ENCODE measurements around the gene MYH10. TPM values are rescaled to one million over a fixed set of nuclear protein-coding genes. Genes with fewer than 3 reads are reported as not detected.

MYH10 gene
- total and polyA plus RNA-seq, 9 of the 15 experiments (the other 6 are each of a cell fraction or from before 2014, with no cell fraction given), result 16.3 to 95.3 (median 39.7) TPM

GRCh38 chr17:8436169-8436843 lies 194.2 kb downstream of the MYH10 start (continued):
- TF ChIP-seq AFF1 (IDR thresholded peaks at IDR 0.05; ENCODE audit: low read depth in 1 of 2, partially characterized antibody in 2 of 2) (no peak), TSC22D4 (tag; IDR thresholded peaks at IDR 0.05) (no peak), ZNF146 (CRISPR knock-in tag; IDR thresholded peaks at IDR 0.05; ENCODE audit: unreplicated experiment) (no peak), ZFP1 (CRISPR knock-in tag; IDR thresholded peaks at IDR 0.05) (no peak), ZNF41 (CRISPR knock-in tag; conservative IDR thresholded peaks at IDR 0.05) (no peak), RBFOX2 (IDR thresholded peaks at IDR 0.05; ENCODE audit: low read depth, low read length) (peak; percentile 83), SAP30 (IDR thresholded peaks at IDR 0.05; ENCODE audit: borderline replicate concordance, insufficient read depth, low read depth, low read length, poor library complexity, severe bottlenecking) (peak; percentile 79), ELF4 (CRISPR knock-in tag; IDR thresholded peaks at IDR 0.05) (no peak), TOE1 (IDR thresholded peaks at IDR 0.05; ENCODE audit: borderline replicate concordance) (0 out of 2 replicates have a peak, but pooled peaks have one; percentile 28), TOE1 (CRISPR knock-in tag; IDR thresholded peaks at IDR 0.05; ENCODE audit: borderline replicate concordance, low read depth) (no peak), PTRF (tag; IDR thresholded peaks at IDR 0.05) (no peak), ILF3 (IDR thresholded peaks at IDR 0.05; ENCODE audit: borderline replicate concordance) (no peak), RAD51 (IDR thresholded peaks at IDR 0.05; ENCODE audit: borderline replicate concordance, low read depth) (no peak), ZNF24 (IDR thresholded peaks at IDR 0.05) (no peak), POLR2AphosphoS5 (IDR thresholded peaks at IDR 0.05; ENCODE audit: control insufficient read depth, insufficient read depth, low read depth, low read length) (peak; percentile 35; the same call in 1 of the 2 replicates), TCF7 (IDR thresholded peaks at IDR 0.05; ENCODE audit: borderline replicate concordance) (no peak), SNRNP70 (optimal IDR thresholded peaks at IDR 0.05; ENCODE audit: low read depth, low read length) (no peak)
- TF ChIP-seq, protein P1, sequence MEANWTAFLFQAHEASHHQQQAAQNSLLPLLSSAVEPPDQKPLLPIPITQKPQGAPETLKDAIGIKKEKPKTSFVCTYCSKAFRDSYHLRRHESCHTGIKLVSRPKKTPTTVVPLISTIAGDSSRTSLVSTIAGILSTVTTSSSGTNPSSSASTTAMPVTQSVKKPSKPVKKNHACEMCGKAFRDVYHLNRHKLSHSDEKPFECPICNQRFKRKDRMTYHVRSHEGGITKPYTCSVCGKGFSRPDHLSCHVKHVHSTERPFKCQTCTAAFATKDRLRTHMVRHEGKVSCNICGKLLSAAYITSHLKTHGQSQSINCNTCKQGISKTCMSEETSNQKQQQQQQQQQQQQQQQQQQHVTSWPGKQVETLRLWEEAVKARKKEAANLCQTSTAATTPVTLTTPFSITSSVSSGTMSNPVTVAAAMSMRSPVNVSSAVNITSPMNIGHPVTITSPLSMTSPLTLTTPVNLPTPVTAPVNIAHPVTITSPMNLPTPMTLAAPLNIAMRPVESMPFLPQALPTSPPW (CRISPR knock-in tag; IDR thresholded peaks at IDR 0.05), result no peak
- TF ChIP-seq, protein P2, sequence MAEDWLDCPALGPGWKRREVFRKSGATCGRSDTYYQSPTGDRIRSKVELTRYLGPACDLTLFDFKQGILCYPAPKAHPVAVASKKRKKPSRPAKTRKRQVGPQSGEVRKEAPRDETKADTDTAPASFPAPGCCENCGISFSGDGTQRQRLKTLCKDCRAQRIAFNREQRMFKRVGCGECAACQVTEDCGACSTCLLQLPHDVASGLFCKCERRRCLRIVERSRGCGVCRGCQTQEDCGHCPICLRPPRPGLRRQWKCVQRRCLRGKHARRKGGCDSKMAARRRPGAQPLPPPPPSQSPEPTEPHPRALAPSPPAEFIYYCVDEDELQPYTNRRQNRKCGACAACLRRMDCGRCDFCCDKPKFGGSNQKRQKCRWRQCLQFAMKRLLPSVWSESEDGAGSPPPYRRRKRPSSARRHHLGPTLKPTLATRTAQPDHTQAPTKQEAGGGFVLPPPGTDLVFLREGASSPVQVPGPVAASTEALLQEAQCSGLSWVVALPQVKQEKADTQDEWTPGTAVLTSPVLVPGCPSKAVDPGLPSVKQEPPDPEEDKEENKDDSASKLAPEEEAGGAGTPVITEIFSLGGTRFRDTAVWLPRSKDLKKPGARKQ (CRISPR knock-in tag; IDR thresholded peaks at IDR 0.05), result no peak

All from K562 (cell line).